Measurements from ENCODE around the gene RNF14. TPM values are rescaled to one million over a fixed set of nuclear protein-coding genes. Genes with fewer than 3 reads are reported as not detected.

The RNF14 gene
- total RNA-seq, 4 donors from 2014 or later: 11.9 to 45.0 (median 23.6) TPM

GRCh38 chr5:141976176-141976575, 7.3 kb downstream of the RNF14 start:
- intact Hi-C loops (cut with DNase I): no loop called here
- Histone ChIP-seq H3K9me3 (no peaks in the 10 kb centered on the region), H3K4me3 (no peak overlapping the region), H3K36me3 (peaks cover 11 to 97% (median 14%) of the 10 kb centered on the region in 3 donors), H3K27me3 (no peaks in the 10 kb centered on the region), H3K4me1 (peaks cover 0 to 27% (median 4%) of the 10 kb centered on the region in 3 donors), H3K27ac (no peak overlapping the region)
- 45 to 55% methylated on average over 6 of the region's 6 CpGs for WGBS, 2 donors
- no peak for TF ChIP-seq POLR2A (IDR thresholded peaks at IDR 0.05)
- no peak for TF ChIP-seq CTCF (IDR thresholded peaks at IDR 0.05)
- DNase-seq: no peak

- Histone ChIP-seq H3K4me3 (no peak overlapping the region), H3K36me3 (peaks cover 11 to 97% (median 16%) of the 10 kb centered on the region in 3 donors), H3K27me3 (no peaks in the 10 kb centered on the region), H3K27ac (no peak overlapping the region), H3K9me3 (no peaks in the 10 kb centered on the region), H3K4me1 (peaks cover 0 to 21% (median 4%) of the 10 kb centered on the region in 3 donors)
- DNase-seq: no peak
- TF ChIP-seq CTCF (IDR thresholded peaks at IDR 0.05) (no peak), POLR2A (IDR thresholded peaks at IDR 0.05) (no peak)
- intact Hi-C loops (cut with DNase I): no loop called here
Measured at GRCh38 chr5:141978389-141978788, 9.5 kb downstream of the RNF14 start.

GRCh38 chr5:141982626-141983025, 13.7 kb downstream of the RNF14 start:
- H3K4me1 ChIP-seq: no peaks in the 10 kb centered on the region
- intact Hi-C loops (cut with DNase I): no loop called here
- DNase-seq: no peak
- 43 to 63% methylated on average over 2 of the region's 2 CpGs for WGBS, 2 donors
- no peaks in the 10 kb centered on the region for H3K27me3 ChIP-seq
- peaks cover 17 to 100% (median 19%) of the 10 kb centered on the region in 3 donors for H3K36me3 ChIP-seq
- H3K27ac ChIP-seq: no peak overlapping the region
- H3K4me3 ChIP-seq: no peak overlapping the region
- no peaks in the 10 kb centered on the region for H3K9me3 ChIP-seq
- TF ChIP-seq CTCF (IDR thresholded peaks at IDR 0.05) (no peak), POLR2A (IDR thresholded peaks at IDR 0.05) (no peak)

GRCh38 chr5:141986072-141986471, 17.2 kb downstream of the RNF14 start:
- no peak overlapping the region for H3K27ac ChIP-seq
- no peak for TF ChIP-seq POLR2A (IDR thresholded peaks at IDR 0.05)
- TF ChIP-seq CTCF (IDR thresholded peaks at IDR 0.05): no peak
- no peaks in the 10 kb centered on the region for H3K4me1 ChIP-seq
- intact Hi-C loops (cut with DNase I): no loop called here
- H3K27me3 ChIP-seq: no peaks in the 10 kb centered on the region
- no peak overlapping the region for H3K4me3 ChIP-seq
- H3K36me3 ChIP-seq: peaks cover 7 to 99% (median 7%) of the 10 kb centered on the region in 3 donors
- no peak for DNase-seq
- no peaks in the 10 kb centered on the region for H3K9me3 ChIP-seq

- H3K27ac ChIP-seq: no peak overlapping the region
- DNase-seq: no peak
- H3K4me1 ChIP-seq: peaks cover 0 to 8% (median 0%) of the 10 kb centered on the region in 3 donors
- H3K36me3 ChIP-seq: peaks cover 7 to 95% (median 9%) of the 10 kb centered on the region in 3 donors
- 0 to 27% methylated on average over 1 of the region's 1 CpG for WGBS, 2 donors
- intact Hi-C loops (cut with DNase I): loop anchor here (5.0 kb wide), 1 partner anchor 158 kb away; no protein-coding TSS in a partner anchor
- TF ChIP-seq POLR2A (IDR thresholded peaks at IDR 0.05): no peak
- TF ChIP-seq CTCF (IDR thresholded peaks at IDR 0.05): no peak
- no peak overlapping the region for H3K4me3 ChIP-seq
- H3K9me3 ChIP-seq: no peaks in the 10 kb centered on the region
- H3K27me3 ChIP-seq: no peaks in the 10 kb centered on the region
Measured at GRCh38 chr5:141989720-141990119, 20.8 kb downstream of the RNF14 start.

Measured in esophagus squamous epithelium (tissue), 5 donors.